ENCODE data around the gene AOAH.
A peak's percentile ranks its signal among the peaks of the same experiment; 100 is the strongest.

AOAH gene

GRCh38 chr7:36602934-36603887, 121.1 kb downstream of the AOAH start:
- DNase-seq (no peak), ATAC-seq (ENCODE audit: insufficient read depth, low read depth) (0 out of 3 replicates have a peak, but pooled peaks have one; percentile 37)
- no peak for TF ChIP-seq CTCF (IDR thresholded peaks at IDR 0.05; ENCODE audit: borderline replicate concordance, extremely low read depth, low read length, poor library complexity, severe bottlenecking)
- TF ChIP-seq EZH2 (IDR thresholded peaks at IDR 0.05; ENCODE audit: borderline replicate concordance, low read depth, low read length, severe bottlenecking), result no peak
- no peaks in the 10 kb centered on the region; the same call in 1 of the 2 replicates for H3K4me1 ChIP-seq (ENCODE audit: insufficient read depth, low read length)
- H3K4me3 ChIP-seq (ENCODE audit: low read depth in 1 of 2, low read length in 2 of 2), result no peak overlapping the region
- no peaks in the 10 kb centered on the region for H3K36me3 ChIP-seq (ENCODE audit: insufficient read depth, low read length)
- no peaks in the 10 kb centered on the region for H3K27me3 ChIP-seq (ENCODE audit: insufficient read depth, low read length, poor library complexity)
- no peaks in the 10 kb centered on the region for H4K20me1 ChIP-seq (ENCODE audit: insufficient read depth, low read length)
- no peak overlapping the region for H2AFZ ChIP-seq (ENCODE audit: low read depth, low read length)
- H3K27ac ChIP-seq (ENCODE audit: low read length), result no peak overlapping the region
- no peak overlapping the region for H3K4me2 ChIP-seq (ENCODE audit: insufficient read depth, low read length)
- no peak overlapping the region for H3K9ac ChIP-seq (ENCODE audit: low read depth, low read length)
- H3K79me2 ChIP-seq (ENCODE audit: insufficient read depth, low read length), result no peaks in the 10 kb centered on the region
- no peaks in the 10 kb centered on the region for H3K9me3 ChIP-seq (ENCODE audit: insufficient read depth, low read length, severe bottlenecking)

GRCh38 chr7:36602511-36602910, 121.8 kb downstream of the AOAH start:
- H3K27me3 ChIP-seq (ENCODE audit: insufficient read depth, low read length, poor library complexity), result no peaks in the 10 kb centered on the region

GRCh38 chr7:36601601-36602000, 122.7 kb downstream of the AOAH start:
- H3K27me3 ChIP-seq (ENCODE audit: insufficient read depth, low read length, poor library complexity), result no peaks in the 10 kb centered on the region
- no peak overlapping the region for H3K4me3 ChIP-seq (ENCODE audit: low read depth in 1 of 2, low read length in 2 of 2)
- H3K27ac ChIP-seq (ENCODE audit: low read length), result no peak overlapping the region
- H3K36me3 ChIP-seq (ENCODE audit: insufficient read depth, low read length), result no peaks in the 10 kb centered on the region
- no peak for ATAC-seq (ENCODE audit: insufficient read depth, low read depth)
- H2AFZ ChIP-seq (ENCODE audit: low read depth, low read length), result no peak overlapping the region
- no peak overlapping the region for H3K4me2 ChIP-seq (ENCODE audit: insufficient read depth, low read length)
- TF ChIP-seq EZH2 (IDR thresholded peaks at IDR 0.05; ENCODE audit: borderline replicate concordance, low read depth, low read length, severe bottlenecking) (no peak), CTCF (IDR thresholded peaks at IDR 0.05; ENCODE audit: borderline replicate concordance, extremely low read depth, low read length, poor library complexity, severe bottlenecking) (no peak)
- no peaks in the 10 kb centered on the region for H3K9me3 ChIP-seq (ENCODE audit: insufficient read depth, low read length, severe bottlenecking)
- no peak for DNase-seq
- H3K4me1 ChIP-seq (ENCODE audit: insufficient read depth, low read length), result no peaks in the 10 kb centered on the region; the same call in 1 of the 2 replicates
- H3K9ac ChIP-seq (ENCODE audit: low read depth, low read length), result no peak overlapping the region
- H4K20me1 ChIP-seq (ENCODE audit: insufficient read depth, low read length), result no peaks in the 10 kb centered on the region
- no peaks in the 10 kb centered on the region for H3K79me2 ChIP-seq (ENCODE audit: insufficient read depth, low read length)

More at GRCh38 chr7:36602511-36602910, 121.8 kb downstream of the AOAH start:
- Histone ChIP-seq H3K4me2 (ENCODE audit: insufficient read depth, low read length) (no peak overlapping the region), H3K9me3 (ENCODE audit: insufficient read depth, low read length, severe bottlenecking) (no peaks in the 10 kb centered on the region), H3K4me1 (ENCODE audit: insufficient read depth, low read length) (no peaks in the 10 kb centered on the region; the same call in 1 of the 2 replicates), H3K9ac (ENCODE audit: low read depth, low read length) (no peak overlapping the region), H4K20me1 (ENCODE audit: insufficient read depth, low read length) (no peaks in the 10 kb centered on the region), H2AFZ (ENCODE audit: low read depth, low read length) (no peak overlapping the region), H3K27ac (ENCODE audit: low read length) (no peak overlapping the region), H3K4me3 (ENCODE audit: low read depth in 1 of 2, low read length in 2 of 2) (no peak overlapping the region), H3K79me2 (ENCODE audit: insufficient read depth, low read length) (no peaks in the 10 kb centered on the region), H3K36me3 (ENCODE audit: insufficient read depth, low read length) (no peaks in the 10 kb centered on the region)
- TF ChIP-seq EZH2 (IDR thresholded peaks at IDR 0.05; ENCODE audit: borderline replicate concordance, low read depth, low read length, severe bottlenecking) (no peak), CTCF (IDR thresholded peaks at IDR 0.05; ENCODE audit: borderline replicate concordance, extremely low read depth, low read length, poor library complexity, severe bottlenecking) (no peak)
- DNase-seq, result no peak
- no peak for ATAC-seq (ENCODE audit: insufficient read depth, low read depth)

Data from DND-41 (cell line).